Psoas muscle (tissue), 8 donors: ENCODE data around the gene DGKZ. TPM values are rescaled to one million over a fixed set of nuclear protein-coding genes. Genes with fewer than 3 reads are reported as not detected.

Experiments
- ATAC-seq, 4 donors: fragments of 200-7000 bp; cut with Tn5 transposase; one replicate each; pipeline ENCODE4 v1.9.1; 2020; ENCODE audit warnings: moderate library complexity in 3 of 4, mild to moderate bottlenecking in 2 of 4
- DNase-seq, 2 donors: peaks; one replicate each; pipeline ENCODE4 v3.0.0-alpha.2; 2020
- H3K27ac ChIP-seq: fragments of 200-600 bp; one replicate; pipeline ENCODE4 v1.8.0; 2022
- H3K27me3 ChIP-seq, 3 donors: fragments of 200-600 bp in 1 of 3; one replicate each; pipeline versions ENCODE4 v1.6.1 to v1.8.0; 2013 to 2022; ENCODE audit warnings: low read length in 2 of 3, mild to moderate bottlenecking in 2 of 3, moderate library complexity in 1 of 3; ENCODE audit not compliant: insufficient read depth in 3 of 3
- H3K36me3 ChIP-seq, 2 donors: fragments of 200-600 bp in 1 of 2; one replicate each; pipeline versions ENCODE4 v1.6.1 to v1.8.0; 2013 to 2022; ENCODE audit warnings: low read depth in 1 of 2, mild to moderate bottlenecking in 1 of 2, moderate library complexity in 1 of 2; ENCODE audit not compliant: insufficient read depth in 1 of 2
- H3K4me1 ChIP-seq: fragments of 200-600 bp; one replicate; pipeline ENCODE4 v1.8.0; 2022
- H3K4me3 ChIP-seq: fragments of 200-600 bp; one replicate; pipeline ENCODE4 v1.8.0; 2022; ENCODE audit warnings: mild to moderate bottlenecking
- H3K9me3 ChIP-seq: fragments of 200-600 bp; one replicate; pipeline ENCODE4 v1.8.0; 2022
- WGBS, 3 donors: extraction: QIAGEN DNeasy Blood & Tissue Kit; methylation state at CpG; one replicate each; pipeline versions ENCODE4 v1.1.6 to v1.1.7; 2013; 5-methylcytosine and 5-hydroxymethylcytosine counted together
- intact Hi-C, 2 donors: fragments of 100-400 bp; cut with DNase I; formaldehyde crosslinking; loops; one replicate each; pipeline versions ENCODE4 v1.11.0 to v1.14.2; 2022
- polyA plus RNA-seq, 3 donors: library from polyadenylated mRNA; stranded (reverse); fragments of 200-250 nt; gene quantifications; one replicate each; pipeline ENCODE4 v1.2.3, GENCODE V29; 2013
- total RNA-seq, 4 donors: library from RNA; stranded (reverse); fragmentation: NEBNext Ultra II Directional in 2 of 4; extraction: Animal tissue kit (Norgen Biotek cat#: 25700) in 2 of 4; gene quantifications; one replicate each; pipeline versions ENCODE4 v1.2.1 to v1.2.4, GENCODE V29; 2021 to 2023
- TF ChIP-seq, protein P1 (sequence below): fragments of 200-600 bp; IDR thresholded peaks from one replicate; pipeline ENCODE4 v1.8.0; 2022; ENCODE audit warnings: antibody characterized with exemption
- donor health status: healthy with polysubstance abuse.
- donor health status: DM: no; HTN: no; CAD: no; lungs with moderate emphysema.
- donor health status: Bipolar disorder and iron deficiency.
- donor health status: healthy.
- donor health status: DM: yes; HTN: yes; CAD: no.
- donor health status: DM: no; HTN: no; CAD: no.
- donor health status: DM: no; HTN: no; CAD: no.
- donor health status: DM: yes; HTN: yes; CAD: no.

Gene DGKZ
- total and polyA plus RNA-seq, 7 donors: 57.7 to 138 (median 90.2) TPM

GRCh38 chr11:46380340-46381047, 33.2 kb downstream of the DGKZ start:
- TF ChIP-seq, protein P1, sequence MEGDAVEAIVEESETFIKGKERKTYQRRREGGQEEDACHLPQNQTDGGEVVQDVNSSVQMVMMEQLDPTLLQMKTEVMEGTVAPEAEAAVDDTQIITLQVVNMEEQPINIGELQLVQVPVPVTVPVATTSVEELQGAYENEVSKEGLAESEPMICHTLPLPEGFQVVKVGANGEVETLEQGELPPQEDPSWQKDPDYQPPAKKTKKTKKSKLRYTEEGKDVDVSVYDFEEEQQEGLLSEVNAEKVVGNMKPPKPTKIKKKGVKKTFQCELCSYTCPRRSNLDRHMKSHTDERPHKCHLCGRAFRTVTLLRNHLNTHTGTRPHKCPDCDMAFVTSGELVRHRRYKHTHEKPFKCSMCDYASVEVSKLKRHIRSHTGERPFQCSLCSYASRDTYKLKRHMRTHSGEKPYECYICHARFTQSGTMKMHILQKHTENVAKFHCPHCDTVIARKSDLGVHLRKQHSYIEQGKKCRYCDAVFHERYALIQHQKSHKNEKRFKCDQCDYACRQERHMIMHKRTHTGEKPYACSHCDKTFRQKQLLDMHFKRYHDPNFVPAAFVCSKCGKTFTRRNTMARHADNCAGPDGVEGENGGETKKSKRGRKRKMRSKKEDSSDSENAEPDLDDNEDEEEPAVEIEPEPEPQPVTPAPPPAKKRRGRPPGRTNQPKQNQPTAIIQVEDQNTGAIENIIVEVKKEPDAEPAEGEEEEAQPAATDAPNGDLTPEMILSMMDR: no peak
- WGBS, 3 donors: 2 to 7% (median 3%) methylated on average over 41 to 45 of the region's 45 CpGs
- intact Hi-C loops: no loop called here
- Histone ChIP-seq H3K9me3 (no peaks in the 10 kb centered on the region), H3K4me1 (peaks cover 14% of the 10 kb centered on the region), H3K27ac (peak overlapping the region; percentile 3), H3K36me3 (peaks cover 5 to 36% of the 10 kb centered on the region in 2 donors), H3K27me3 (peaks cover 0 to 27% (median 15%) of the 10 kb centered on the region in 3 donors), H3K4me3 (peak overlapping the region; percentile 70)
- DNase-seq (peak; percentile 70 to 77), ATAC-seq (peak; percentile 20 to 50 (median 40))

GRCh38 chr11:46381048-46381818, 34.0 kb downstream of the DGKZ start, which contains the start of gene MDK:
MDK (plus strand) TSS chr11:46381669; CDS start chr11:46382058, 389 bp downstream.
- H3K27ac ChIP-seq: peak within 1 kb of the TSS; percentile 3
- peaks cover 0 to 27% (median 15%) of the 10 kb centered on the region in 3 donors for H3K27me3 ChIP-seq
- TF ChIP-seq, protein P1: no peak
- H3K4me1 ChIP-seq: peaks cover 14% of the 10 kb centered on the region
- ATAC-seq (peak; percentile 10 to 24 (median 20)), DNase-seq (peak in 1 of 2 donors; percentile 64)
- H3K9me3 ChIP-seq: no peaks in the 10 kb centered on the region
- intact Hi-C loops: no loop called here
- WGBS, 3 donors: 0 to 2% (median 1%) methylated on average over 32 to 88 of the region's 96 CpGs
- H3K4me3 ChIP-seq: peak within 1 kb of the TSS; percentile 70
- peaks cover 5 to 28% of the 10 kb centered on the region in 2 donors for H3K36me3 ChIP-seq

DNA sequence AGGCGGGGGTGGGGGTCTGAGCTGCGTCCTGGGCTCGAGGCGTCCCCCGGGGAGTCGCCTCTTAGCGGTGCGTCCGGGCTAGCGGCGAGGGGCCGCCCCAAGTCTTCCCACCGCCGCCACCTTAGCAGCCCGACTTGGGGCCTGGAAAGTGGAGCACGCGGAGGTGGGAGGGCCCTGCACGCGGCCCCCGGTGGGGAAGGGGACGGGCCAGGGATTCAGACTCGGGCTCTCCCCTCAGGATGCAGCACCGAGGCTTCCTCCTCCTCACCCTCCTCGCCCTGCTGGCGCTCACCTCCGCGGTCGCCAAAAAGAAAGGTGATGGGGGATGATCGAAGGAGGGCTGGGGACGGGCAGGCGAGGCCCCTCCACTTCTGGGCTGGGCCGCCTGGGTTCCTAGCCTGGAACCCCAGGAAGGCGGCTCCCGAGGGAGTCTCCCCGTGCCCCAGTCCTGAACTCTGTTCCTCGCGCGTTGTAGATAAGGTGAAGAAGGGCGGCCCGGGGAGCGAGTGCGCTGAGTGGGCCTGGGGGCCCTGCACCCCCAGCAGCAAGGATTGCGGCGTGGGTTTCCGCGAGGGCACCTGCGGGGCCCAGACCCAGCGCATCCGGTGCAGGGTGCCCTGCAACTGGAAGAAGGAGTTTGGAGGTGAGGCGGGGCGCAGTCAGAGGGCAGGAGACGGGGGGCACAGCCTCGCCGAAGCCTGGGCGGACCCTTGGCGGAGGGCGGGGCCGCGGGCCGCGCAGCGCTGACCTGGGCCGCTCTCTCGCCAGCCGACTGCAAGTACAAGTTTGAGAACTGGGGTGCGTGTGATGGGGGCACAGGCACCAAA, 34.8 kb downstream of the DGKZ start:
- 3 to 4% (median 3%) methylated on average over 46 to 66 of the region's 66 CpGs for WGBS, 3 donors
- DNase-seq: peak in 1 of 2 donors; percentile 53
- Histone ChIP-seq H3K4me1 (peaks cover 14% of the 10 kb centered on the region), H3K36me3 (peaks cover 5 to 20% of the 10 kb centered on the region in 2 donors), H3K9me3 (no peaks in the 10 kb centered on the region), H3K27ac (no peak overlapping the region), H3K27me3 (peaks cover 0 to 34% (median 15%) of the 10 kb centered on the region in 3 donors), H3K4me3 (peak overlapping the region; percentile 70)
- TF ChIP-seq, protein P1: no peak
- intact Hi-C loops: loop anchor here in 1 of 2 donors (2.0 kb wide), 1 partner anchor 155 kb away; no protein-coding TSS in a partner anchor
- ATAC-seq: peak in 2 of 4 donors; percentile 1 to 2

DNA sequence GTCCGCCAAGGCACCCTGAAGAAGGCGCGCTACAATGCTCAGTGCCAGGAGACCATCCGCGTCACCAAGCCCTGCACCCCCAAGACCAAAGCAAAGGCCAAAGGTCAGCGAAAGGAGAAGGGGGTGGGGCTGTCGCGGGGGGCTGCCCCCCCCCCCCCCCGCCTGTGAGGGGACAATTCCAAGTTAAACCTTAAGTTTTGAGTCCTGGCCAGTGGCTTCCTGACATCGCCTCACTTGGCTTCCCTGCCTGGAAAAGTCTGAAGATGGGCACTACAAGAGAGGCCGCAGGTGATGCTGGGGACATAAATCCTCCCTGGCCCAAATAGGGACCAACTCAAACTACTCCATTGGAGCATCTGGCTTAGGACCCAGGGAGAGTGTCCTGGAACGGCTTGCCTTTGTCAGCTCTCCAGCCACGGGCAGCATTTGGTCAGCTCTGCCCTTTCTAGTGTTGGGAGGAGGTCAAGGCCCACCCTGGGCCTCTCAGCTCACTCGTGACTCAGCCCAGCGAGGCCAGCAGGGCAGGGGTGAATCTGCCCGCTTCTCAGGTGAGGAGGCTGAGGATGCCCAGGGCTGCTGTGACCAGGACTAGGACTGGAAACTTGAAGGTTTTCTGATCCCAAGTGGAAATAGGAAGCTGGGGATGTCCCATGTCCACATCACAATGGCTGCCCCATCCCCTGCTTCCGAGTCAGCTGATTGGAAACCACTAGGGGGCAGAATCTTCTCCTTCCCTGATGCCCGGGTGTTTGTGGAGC, 35.6 kb downstream of the DGKZ start:
- intact Hi-C loops: loop anchor here in 1 of 2 donors (2.0 kb wide), 1 partner anchor 154 kb away; no protein-coding TSS in a partner anchor
- Histone ChIP-seq H3K27ac (no peak overlapping the region), H3K4me1 (peaks cover 14% of the 10 kb centered on the region), H3K27me3 (peaks cover 0 to 41% (median 15%) of the 10 kb centered on the region in 3 donors), H3K9me3 (no peaks in the 10 kb centered on the region), H3K36me3 (peaks cover 5 to 12% of the 10 kb centered on the region in 2 donors), H3K4me3 (no peak overlapping the region)
- ATAC-seq (no peak), DNase-seq (peak in 1 of 2 donors; percentile 58)
- TF ChIP-seq, protein P1: peak; percentile 52
- WGBS, 3 donors: 36 to 44% (median 40%) methylated on average over 16 to 18 of the region's 18 CpGs
